AML-193 (cell line): ENCODE measurements around the gene CTTN.

Experiments used
- DNase-seq, 2 experiments: peaks; one replicate each; lab custom pipeline; 2025; lab: John Stamatoyannopoulos, UW

Gene CTTN

DNA sequence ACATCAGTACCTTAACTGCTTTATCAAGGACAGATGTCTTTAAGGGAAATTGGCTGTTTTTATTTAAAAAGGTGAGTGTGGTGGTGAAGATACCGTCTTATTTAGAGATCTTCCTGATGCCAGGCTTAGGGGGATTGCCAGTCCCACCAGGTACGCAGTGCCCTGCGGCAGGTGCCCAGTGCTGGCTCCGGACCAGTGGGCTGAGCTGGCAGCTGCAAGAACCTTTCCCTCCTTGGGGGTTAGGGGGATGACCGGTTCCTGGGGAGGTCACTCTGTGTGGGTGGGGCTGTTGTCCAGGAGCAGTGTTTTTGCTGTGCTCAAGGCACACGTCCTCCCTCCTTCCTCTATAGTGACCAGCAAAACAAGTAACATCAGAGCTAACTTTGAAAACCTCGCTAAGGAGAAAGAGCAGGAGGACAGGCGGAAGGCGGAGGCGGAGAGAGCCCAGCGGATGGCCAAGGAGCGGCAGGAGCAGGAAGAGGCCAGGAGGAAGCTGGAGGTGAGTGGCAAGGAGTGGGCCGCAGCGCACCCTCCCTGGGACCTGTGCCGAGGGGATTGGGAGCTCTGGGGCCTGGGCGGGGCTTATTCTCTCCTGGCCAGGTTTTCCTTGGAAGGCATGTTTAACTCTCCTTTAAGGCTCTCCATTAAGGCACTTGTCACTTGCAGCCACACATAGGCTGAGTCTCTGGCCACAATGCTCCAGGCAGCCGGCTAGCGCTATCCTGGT, 30.5 kb downstream of the CTTN start:
- DNase-seq: no peak

DNA sequence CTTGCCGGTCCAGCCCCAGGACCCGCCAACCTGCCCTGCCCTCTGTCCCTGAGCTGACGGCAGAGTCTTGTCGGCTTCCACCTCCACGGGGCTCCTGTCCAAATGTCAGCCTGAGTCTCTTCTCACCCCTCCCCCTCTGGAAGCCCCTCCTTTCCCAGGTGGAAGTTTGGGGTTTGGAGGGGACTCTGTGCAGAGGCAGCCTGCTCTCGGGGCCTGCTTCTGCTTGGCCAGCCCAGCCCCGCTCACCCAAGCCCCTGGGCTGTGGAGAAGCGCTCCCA, 31.0 kb downstream of the CTTN start:
- no peak for DNase-seq

DNA sequence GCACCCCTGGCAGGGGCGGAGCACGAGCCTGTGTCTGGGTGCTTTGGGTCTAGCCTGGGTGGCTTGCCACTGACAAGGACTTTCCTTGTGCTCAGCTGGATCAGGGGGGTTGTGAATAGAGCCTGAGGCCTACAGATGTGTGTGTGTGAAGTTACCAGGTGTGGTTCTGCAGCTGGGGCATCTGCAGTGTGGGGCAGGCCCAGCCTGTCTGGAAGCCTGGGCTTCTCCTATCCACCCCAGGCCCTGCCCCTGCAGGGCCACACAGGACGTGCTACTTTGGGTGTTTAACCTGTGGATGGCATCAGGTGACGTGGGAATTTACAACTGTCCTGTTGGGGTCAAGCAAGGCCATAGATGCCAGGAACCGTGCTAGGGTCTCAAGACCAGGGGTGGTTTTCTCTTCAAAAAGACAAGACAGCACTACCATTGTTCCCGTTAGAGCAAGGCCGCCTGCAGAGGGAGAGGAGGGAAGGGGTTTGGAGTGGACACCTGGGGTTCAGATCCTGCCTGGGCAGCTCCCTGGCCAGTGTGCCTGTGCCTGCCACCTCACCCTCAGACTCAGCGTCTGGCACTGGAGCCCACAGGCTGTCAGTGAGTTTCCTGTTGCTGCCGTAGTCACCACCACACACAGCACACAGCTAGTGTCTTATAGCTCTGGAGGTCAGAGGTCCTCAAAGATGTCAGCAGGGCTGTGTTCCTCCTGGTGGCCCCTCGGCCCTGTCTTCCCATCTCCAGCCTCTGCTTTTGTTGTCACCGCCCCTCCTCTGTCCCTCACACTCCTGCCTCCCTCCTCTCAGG, 31.6 kb downstream of the CTTN start:
- DNase-seq: no peak

DNA sequence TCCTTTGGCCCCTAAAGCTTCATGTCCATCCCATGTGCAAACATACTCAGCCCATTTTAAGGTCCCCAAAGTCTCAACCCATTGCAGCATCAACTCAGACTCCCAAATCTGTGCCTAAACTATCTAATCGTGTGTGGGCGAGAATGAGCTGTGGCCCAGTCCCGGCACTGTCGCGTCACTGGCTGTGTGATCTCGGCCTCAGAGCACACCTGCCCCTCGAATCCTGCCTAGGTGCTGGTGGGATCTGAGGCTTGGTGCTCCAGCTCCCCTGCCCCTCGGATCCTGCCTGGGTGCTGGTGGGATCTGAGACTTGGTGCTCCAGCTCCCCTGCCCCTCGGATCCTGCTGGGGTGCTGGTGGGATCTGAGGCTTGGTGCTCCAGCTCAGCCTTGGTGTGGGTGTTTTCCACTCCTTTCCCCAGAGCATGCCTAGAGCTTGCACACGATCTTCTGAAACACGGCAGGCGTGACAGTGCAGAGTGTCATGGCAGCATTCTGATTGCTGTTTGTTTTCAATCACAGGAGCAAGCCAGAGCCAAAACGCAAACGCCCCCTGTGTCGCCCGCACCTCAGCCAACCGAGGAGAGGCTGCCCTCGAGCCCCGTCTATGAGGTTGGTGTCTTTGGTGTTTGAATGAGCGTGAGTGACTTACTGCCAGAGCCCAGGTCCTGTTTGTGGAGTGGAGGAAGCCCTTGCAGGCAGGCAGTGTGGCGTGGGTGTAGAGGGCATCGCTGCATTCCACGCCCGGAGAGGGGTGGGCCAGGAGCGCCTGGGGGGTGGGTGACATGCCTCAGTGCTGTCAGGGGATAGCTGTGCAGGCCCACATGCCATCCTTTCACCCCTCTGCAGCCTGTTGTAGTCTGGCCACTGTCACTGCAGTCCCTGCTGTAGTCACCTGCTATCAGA, 32.6 kb downstream of the CTTN start:
- no peak for DNase-seq

DNA sequence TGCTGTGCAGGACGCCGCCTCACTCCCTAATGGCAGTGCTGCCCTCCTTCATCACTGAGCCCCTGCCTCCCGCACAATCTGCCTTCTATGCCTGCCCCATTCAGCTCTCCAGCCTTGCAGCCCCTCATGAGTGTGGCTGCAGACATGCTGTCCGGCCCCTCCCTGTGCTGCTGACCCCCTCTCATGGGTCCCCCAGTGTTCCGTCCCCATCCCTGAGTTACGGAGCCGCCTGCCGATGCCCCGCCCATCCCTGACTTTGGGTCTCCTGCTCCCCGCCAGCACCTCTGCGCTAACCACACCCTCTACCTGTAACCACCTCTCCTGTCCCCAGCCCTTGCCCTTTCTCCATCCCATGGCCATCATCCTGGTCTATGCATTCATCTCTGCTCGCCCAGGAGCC, 33.3 kb downstream of the CTTN start:
- no peak for DNase-seq

DNA sequence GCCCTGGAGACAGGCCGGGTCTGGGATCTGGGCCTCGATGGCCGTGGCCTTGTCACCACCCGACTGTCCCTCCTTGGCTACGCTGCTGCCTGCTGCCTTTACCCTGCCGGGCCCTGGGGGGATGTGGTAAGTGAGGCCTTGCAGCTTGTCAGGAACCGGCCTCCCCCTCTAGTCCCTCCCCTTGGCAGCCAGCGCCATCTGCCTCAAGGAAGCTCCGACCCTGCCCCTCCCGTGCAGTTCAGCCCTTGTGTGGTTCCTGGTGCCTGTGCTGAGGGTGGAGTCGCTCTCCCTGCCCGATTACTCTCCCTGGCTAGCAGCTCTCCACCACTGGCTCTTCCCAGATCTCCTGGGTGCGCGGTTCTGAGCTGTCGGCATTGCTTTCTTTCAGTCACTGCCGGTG, 33.7 kb downstream of the CTTN start:
- no peak for DNase-seq

DNA sequence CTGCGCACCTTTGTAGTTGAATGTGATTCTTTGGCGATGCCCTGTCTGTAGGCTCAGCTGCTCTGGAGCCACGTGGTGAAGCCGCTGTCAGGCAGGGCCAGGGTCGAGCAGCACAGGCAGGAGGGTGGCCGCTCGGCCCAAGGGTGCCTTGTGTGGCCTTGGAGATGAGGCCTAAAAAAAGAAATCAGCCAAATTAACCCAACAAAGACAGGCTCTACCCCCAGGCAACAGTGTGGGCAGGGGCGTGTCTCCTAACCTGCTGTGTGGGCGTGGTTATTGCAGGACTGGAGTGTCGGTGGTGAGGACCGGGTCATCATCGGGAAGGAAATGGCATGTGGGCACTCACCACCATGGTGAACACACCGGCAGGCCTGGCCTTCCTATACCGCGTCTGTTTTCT, 34.3 kb downstream of the CTTN start:
- no peak for DNase-seq

DNA sequence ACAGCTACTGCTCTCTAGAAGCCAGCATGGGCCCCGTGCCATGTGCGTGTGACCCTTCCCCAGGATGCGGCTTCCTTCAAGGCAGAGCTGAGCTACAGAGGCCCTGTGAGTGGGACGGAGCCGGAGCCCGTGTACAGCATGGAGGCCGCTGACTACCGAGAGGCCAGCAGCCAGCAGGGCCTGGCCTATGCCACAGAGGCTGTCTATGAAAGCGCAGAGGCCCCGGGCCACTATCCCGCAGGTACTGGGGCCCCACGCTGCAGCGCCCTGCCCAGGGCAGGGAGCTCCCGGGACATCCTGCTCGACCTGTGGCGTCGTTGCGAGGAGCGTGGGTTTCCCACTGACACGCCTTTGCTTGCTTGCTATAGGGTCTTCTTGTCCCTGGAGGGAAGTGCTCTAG, 34.7 kb downstream of the CTTN start:
- no peak for DNase-seq

DNA sequence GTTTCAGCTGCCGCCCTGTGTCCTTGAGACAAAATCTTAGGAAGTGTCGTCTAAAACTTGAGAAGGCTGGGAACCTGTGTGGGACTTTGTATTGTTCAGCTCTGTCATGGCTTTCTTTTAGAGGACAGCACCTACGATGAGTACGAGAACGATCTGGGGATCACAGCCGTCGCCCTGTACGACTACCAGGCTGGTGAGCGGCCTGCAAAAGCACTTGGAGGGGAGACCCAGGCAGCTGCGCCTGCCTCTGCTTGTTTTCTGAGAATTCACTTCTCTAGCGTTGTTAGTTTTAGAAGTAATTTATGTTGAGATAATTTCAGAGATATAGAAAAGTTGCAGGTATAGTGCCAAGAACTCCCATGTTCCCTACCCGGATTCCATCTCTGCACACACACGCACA, 35.2 kb downstream of the CTTN start:
- DNase-seq: no peak

DNA sequence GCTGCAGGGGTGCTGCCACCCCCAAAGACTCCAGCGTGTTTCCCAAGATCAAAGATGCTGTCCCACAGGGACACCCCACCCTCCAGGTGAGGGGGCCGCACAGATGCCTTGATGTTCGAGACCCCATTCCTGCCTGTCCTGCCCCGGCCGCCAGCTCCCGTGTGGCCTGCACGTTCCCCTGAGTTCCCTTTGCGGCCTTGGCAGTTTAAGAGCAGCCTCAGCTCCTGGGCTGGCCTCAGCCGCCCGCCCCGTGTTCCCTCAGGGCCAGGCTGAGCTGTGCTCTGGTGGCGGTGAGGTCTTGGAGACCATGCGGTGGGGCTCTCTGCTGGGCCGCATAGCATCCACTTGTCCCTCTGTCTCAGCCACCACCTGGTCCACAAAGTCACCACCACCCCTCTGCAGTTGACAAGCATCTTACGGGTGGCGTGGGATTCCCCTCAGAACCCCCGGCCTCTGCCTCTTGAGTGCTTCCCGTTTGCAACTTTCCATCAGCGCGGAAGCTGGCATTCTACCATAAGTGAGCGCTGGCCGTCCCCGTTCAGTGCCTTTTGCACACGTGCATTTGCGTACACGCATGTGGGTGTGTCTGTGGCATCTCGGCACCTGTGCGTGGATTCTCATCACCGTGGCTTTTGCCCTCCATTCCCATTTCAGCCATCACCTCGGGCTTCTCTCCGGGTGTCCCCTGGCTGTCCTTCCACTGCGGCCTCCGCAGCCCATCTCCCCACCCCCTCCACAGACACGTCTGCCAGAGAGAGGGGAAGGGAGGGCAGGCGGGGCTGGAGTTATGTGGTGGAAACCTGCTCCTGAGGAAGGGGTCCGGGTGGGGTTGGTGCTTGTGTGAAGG, 35.9 kb downstream of the CTTN start:
- DNase-seq: no peak

DNA sequence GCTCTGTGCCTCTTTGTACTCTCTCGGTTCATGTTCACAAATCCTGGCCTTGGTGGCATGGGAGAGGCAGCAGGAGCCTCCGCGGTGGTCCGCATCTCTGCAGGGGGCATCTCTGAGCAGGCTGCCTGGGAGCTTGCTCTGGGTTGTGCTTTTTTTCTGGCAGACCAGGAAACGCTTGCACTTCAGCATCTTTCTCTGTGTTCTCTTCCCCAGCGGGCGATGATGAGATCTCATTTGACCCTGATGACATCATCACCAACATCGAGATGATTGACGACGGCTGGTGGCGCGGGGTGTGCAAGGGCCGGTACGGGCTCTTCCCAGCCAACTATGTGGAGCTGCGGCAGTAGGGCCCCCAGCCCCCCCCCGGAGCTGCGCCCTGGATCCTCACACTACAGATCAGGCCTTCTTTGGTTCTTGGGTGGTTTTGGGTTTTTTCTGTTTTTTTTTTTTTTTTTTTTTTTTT, 36.5 kb downstream of the CTTN start:
- no peak for DNase-seq

DNA sequence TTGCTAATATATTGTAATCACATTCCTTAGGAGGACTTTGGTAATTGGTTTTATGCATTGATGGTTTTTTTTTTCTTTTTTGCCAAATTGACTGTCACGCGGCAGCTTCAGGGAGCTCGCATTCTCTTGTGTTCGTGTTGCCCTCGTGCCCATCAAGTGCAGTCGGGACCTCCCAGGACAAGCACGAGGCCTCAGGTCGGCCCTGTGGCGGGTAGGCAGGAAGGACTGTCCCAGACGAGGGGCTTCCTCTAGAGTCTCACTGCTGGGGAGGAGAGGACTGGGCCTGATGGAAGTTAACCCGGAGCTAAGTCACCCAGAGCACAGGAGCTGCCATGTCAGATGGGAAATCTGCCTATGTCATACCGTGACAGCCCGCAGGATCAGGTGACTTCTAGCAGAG, 37.0 kb downstream of the CTTN start:
- no peak for DNase-seq

DNA sequence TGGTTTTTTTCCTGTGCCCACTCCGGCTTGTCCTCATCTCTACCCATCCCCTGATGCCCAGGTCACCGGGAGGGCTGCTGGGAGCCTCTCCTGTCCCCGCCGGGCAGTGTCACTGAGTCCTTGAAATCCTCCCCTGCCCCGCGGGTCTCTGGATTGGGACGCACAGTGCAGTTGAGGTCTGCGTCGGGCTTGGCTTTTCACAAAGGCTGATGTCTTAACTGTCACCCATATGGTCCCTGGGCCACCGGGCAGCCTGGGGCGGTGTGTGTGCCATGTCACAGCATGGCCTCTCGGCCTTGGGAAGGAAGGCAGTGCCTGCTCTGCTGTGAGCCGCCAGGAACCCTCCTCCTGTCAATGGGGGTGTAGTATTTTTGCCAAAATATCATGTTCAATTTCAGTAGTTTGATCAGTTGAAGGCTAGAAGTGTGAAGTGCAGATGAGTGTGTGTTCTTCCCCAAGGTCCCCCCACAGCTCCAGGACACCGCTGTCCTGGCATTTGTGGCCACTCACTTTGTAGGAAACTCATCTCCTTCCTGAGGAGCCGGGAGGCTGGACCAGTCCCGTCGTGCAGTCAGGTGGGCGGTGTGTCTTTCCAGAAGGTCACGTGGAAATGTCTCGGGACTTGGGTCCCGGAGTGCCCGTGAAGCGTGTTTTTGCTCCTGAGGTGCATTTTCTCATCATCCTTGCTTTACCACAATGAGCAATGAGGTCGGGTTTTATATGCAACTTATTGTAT, 37.6 kb downstream of the CTTN start:
- no peak for DNase-seq

DNA sequence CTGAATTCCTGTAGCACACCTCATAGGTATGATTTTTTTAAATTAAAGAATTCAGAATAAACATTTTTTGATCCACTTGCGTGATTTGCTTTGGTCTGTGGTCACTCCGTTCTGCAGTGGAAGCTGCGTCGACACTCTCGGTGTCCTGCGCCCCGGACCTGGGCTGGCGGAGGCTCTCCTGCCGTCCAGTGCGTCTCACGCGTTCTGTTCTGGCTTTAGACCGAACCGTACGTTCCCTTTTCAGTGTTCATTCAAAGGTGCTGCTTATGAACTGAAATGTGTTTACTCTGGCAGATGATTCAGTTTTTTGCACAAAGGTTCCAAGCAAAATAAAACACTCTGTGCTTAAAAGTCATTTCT, 38.2 kb downstream of the CTTN start:
- DNase-seq: no peak

DNA sequence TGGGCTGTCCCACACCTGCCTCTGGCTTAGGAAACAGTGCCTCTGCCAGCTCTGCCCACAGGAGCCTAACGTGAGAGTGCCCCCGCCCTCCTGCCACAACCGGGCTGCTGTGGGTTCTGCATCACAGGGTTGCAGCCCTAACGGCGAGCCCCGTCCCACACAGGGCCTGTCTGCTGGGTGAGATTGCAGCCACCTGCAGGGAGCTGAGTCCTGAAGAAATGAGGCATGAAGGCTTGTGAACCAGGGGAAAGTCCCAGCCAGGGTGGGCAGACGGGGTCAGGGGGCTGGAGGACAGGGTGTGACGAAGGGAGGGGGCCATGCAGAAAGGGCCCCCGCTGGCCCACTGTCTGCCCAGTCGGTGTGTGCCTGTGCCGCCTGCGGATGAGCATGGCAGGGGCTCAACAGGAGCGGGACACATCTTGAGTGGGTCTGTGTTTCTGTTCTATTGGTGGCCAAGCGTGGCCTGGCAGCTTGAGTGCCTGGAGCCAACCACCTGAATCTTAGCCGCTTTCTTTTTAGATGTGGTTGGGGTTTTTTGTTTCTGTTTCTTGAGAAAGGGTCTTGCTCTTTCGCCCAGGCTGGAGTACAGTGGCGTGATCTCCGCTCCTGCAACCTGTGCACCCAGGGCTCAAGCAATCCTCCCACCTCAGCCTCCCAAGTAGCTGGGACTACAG, 38.9 kb downstream of the CTTN start:
- no peak for DNase-seq

DNA sequence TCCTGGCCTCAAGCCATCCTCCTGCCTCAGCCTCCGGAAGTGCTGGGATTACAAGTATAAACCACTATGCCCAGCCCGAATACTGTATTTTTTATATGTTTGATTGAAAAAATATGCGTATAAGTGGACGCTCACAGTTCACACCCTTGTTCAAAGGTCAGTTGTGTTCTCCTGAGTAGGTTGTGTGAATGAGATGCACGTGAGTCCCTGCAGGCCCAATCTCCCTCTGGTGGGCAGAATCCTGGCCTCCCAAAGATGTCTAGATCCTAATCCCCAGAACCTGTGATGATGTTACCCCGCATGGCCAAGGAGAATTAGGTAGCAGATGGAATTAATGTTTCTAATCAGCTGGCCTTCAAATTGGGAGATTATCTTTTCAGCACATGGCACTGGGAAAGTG, 41.9 kb downstream of the CTTN start:
- no peak for DNase-seq

DNA sequence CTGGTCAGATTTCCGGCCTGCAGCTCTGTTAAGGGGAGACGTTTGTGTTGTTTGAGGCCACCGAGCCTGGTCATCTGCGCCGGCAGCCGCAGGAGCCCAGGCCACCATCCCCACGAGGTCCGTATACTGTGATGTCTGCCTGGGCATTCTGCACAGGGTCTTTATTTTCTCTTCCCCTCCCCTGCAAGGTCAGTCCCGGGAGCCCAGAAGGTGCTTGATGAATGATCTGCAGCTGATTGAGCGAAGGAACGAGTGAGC, 45.4 kb downstream of the CTTN start:
- DNase-seq: no peak

DNA sequence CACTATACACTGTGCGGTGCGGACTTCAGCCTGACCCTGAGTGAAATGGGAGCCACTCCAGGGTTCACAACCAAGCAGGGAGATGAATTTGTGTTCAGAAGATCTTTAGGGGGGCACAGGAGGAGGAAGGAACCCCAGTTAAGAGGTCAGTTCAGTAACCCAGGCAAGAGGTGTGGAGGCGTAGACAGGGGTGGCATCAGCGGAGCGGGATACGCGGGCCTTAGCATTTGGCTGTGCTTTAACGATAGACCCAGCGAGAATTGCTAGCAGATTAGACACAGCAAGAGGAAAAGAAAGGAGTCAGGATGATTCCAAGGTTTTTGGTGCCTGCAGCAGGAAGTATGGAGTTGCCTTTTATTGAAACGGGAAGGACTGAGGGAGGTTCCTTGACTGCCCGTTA, 46.8 kb downstream of the CTTN start:
- no peak for DNase-seq

DNA sequence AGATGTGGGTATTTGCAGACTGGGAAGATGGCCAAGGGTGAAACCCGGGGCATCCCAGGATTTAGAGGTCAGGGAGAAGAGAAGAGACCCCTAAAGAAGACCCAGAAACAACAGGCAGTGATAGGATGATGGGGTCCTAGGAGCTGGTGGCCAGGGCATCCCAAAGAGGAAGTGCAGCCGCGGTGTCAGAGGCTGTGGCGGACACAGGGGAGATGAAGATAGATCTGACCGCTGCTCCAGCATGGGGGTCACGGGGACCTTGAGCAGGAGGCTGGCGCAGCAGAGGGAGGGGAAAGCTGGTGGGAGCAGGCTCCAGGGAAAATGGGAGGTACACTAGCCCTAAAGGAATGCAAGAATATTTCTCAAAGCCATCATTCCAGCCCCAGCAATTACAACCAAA, 47.3 kb downstream of the CTTN start:
- DNase-seq: no peak

DNA sequence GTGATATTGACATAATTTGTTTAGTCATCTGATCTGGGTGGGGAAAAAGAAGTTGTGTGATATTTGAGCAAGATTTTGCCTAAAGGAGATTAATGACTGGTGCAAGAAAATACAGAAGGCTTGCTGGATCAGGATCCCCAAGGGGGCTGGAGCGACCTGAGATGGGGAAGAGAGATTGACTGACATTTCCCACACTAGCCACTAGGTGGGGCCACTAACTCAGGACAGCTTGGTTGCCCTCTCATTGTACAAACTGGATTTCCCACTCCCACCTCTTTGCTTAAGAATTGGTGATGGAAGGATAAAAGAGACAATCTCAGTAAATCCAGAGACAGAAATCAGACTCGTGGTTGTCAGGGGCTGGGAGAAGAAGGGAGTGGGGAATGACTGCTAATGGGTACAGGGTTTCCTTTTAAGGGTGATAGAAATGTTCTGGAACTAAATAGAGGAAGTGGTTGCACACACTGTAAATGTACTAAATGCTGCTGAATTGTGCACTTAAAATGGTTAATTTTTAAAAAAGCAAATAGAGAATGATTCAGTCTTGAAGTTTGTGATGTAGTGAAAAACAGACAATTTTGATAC, 50.7 kb downstream of the CTTN start:
- DNase-seq: no peak
